K562 (cell line): ENCODE data around the gene CPZ. TPM values are rescaled to one million over a fixed set of nuclear protein-coding genes. Genes with fewer than 3 reads are reported as not detected.

Source experiments
- BHLHE40 ChIP-seq: IDR thresholded peaks from 2 replicates; pipeline ENCODE4 v1.6.1; 2011; ENCODE audit warnings: low read length, improper control_type of control experiment
- CCAR2 ChIP-seq: fragments of 200-400 bp; formaldehyde crosslinking; IDR thresholded peaks from 2 replicates; pipeline ENCODE4 v1.6.1; 2017; ENCODE audit warnings: mild to moderate bottlenecking, low read depth, low read length
- EHMT2 ChIP-seq: fragments of 450-650 bp; IDR thresholded peaks from 2 replicates; pipeline ENCODE4 v1.6.1; 2018; ENCODE audit warnings: antibody characterized with exemption
- GABPB2 ChIP-seq: fragments of 250-450 bp; sonication (Bioruptor Pico); conservative IDR thresholded peaks from 2 replicates; pipeline ENCODE4 v1.5.1; 2021; ENCODE audit warnings: mild to moderate bottlenecking
- RHOXF2B ChIP-seq: fragments of 250-450 bp; sonication (Bioruptor Pico); conservative IDR thresholded peaks from 2 replicates; pipeline ENCODE4 v1.5.1; 2021
- TAF7 ChIP-seq: fragments of 450-650 bp; IDR thresholded peaks from 2 replicates; pipeline ENCODE4 v1.6.1; 2016; ENCODE audit warnings: missing genetic modification characterization, missing compliant biosample characterization
- TCF7 ChIP-seq: sonication (generic); IDR thresholded peaks from 2 replicates; pipeline ENCODE4 v1.6.1; 2016; ENCODE audit warnings: antibody characterized with exemption, borderline replicate concordance
- ZBTB7A ChIP-seq: IDR thresholded peaks from 2 replicates; pipeline ENCODE4 v1.6.1; 2011; ENCODE audit warnings: low read depth, mild to moderate bottlenecking, low read length, moderate library complexity, borderline replicate concordance; ENCODE audit not compliant: control insufficient read depth
- ZNF184 ChIP-seq: sonication (generic); formaldehyde crosslinking; IDR thresholded peaks from 2 replicates; pipeline ENCODE4 v1.5.0; 2020; ENCODE audit warnings: missing genetic modification reagents
- ZNF239 ChIP-seq: fragments of 250-450 bp; sonication (Bioruptor Pico); IDR thresholded peaks from 2 replicates; pipeline ENCODE4 v1.4.0; 2020; ENCODE audit warnings: mild to moderate bottlenecking
- polyA plus RNA-seq, 8 experiments: library from polyadenylated mRNA; depleted of rRNA in 4 of 8; stranded (reverse) in 5 of 8; unstranded in 3 of 8; fragments of >200 nt; fragmentation: Nextera tagmentation in 2 of 8; fragmentation: Illumina TruSeq in 1 of 8; extraction: Ambion mirVana in 2 of 8; extraction: Trizol in 1 of 8; gene quantifications; 2 replicates each; pipeline versions ENCODE4 v1.2.1 to v1.2.3, GENCODE V29; 2011 to 2014; ENCODE audit warnings: inconsistent platforms in 1 of 8, missing spikeins in 1 of 8
- total RNA-seq, 7 experiments: library from RNA; depleted of rRNA in 6 of 7; stranded (reverse); fragments of >200 nt in 6 of 7; fragmentation: Illumina TruSeq in 2 of 7; extraction: Trizol in 2 of 7; gene quantifications; 2 replicates each; pipeline versions ENCODE4 v1.2.1 to v1.2.3, GENCODE V29; 2011 to 2021; ENCODE audit warnings: low replicate concordance in 1 of 7
- TF ChIP-seq, protein P1 (sequence below), 2 experiments: fragments of 450-650 bp in 1 of 2; sonication (generic) in 1 of 2; formaldehyde crosslinking; conservative IDR thresholded peaks; 2 replicates each; pipeline versions ENCODE4 v1.4.0 to v1.8.1; 2020 to 2022; ENCODE audit warnings: mild to moderate bottlenecking in 1 of 2, missing genetic modification reagents in 1 of 2
- TF ChIP-seq, protein P2 (sequence below), 2 experiments: fragments of 450-650 bp; formaldehyde crosslinking in 1 of 2; IDR thresholded peaks; 2 replicates each; pipeline versions ENCODE4 v1.4.0 to v1.6.1; 2014 to 2020; ENCODE audit warnings: mild to moderate bottlenecking in 2 of 2, borderline replicate concordance in 1 of 2, low read depth in 1 of 2
- TF ChIP-seq, protein P3 (sequence below): sonication (generic); formaldehyde crosslinking; IDR thresholded peaks from 2 replicates; pipeline ENCODE4 v1.8.0; 2022; ENCODE audit warnings: mild to moderate bottlenecking, missing genetic modification reagents
- TF ChIP-seq, protein P4 (sequence below): fragments of 450-650 bp; formaldehyde crosslinking; IDR thresholded peaks from 2 replicates; pipeline ENCODE4 v1.4.0; 2020; ENCODE audit warnings: mild to moderate bottlenecking, moderate library complexity

Gene CPZ
- total and polyA plus RNA-seq, 9 of the 15 experiments (the other 6 are each of a cell fraction or from before 2014, with no cell fraction given): 0.06 to 2.2 (median 1.2) TPM; not detected in 1

DNA sequence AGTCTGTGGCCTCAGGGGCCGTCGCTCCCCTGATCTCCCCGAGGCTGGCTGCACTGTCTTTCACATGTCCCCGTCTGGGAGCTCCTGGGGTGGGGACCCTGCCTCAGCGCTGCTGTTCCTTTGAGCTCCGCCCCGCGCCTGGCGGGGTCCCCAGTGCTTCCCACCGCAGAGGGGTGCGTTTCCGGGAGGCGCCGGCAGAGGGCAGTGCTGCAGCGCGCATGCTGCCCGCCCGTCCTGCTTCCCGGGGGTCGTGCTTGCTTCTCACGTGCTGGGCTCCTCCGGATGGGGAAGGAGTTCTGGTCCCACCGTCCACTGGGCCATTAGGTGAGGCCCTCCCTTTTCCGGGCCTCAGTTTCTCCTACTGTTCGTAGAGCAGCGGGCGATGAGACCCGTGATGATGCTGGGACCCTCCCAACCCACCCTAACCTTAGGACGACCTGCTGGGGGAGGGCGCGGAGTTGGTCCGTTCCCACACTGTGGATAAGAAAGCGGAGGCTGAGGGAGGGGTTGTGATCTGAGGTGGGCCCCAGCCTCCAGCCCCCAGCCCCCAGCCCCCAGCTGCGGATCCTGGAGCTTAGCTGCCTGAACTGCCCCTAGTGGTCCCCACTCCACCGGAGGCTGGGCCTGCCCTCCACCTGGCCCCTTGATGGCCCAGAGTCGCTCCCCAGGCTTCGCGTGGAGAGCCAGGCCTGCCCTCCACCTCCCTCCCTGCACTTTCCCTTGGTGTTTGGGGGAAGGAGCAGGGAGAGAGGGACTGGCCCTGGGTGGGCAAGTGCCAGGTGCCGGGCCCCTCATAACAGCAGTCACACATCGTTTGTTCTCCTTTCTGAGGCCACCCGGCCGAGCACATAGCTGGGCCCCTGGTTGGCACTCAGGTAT is 15.3 kb downstream of the CPZ start (continued):
- TF ChIP-seq, protein P1, sequence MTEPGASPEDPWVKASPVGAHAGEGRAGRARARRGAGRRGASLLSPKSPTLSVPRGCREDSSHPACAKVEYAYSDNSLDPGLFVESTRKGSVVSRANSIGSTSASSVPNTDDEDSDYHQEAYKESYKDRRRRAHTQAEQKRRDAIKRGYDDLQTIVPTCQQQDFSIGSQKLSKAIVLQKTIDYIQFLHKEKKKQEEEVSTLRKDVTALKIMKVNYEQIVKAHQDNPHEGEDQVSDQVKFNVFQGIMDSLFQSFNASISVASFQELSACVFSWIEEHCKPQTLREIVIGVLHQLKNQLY (CRISPR knock-in tag; conservative IDR thresholded peaks at IDR 0.05): no peak
- TF ChIP-seq RHOXF2B (CRISPR knock-in tag) (no peak), EHMT2 (no peak), ZNF239 (CRISPR knock-in tag) (no peak), GABPB2 (CRISPR knock-in tag) (no peak), ZNF184 (CRISPR knock-in tag) (no peak), BHLHE40 (peak; percentile 76), TAF7 (tag) (no peak), ZBTB7A (peak; percentile 79; the same call in 1 of the 2 replicates), CCAR2 (no peak), TCF7 (no peak)
- TF ChIP-seq, protein P2, sequence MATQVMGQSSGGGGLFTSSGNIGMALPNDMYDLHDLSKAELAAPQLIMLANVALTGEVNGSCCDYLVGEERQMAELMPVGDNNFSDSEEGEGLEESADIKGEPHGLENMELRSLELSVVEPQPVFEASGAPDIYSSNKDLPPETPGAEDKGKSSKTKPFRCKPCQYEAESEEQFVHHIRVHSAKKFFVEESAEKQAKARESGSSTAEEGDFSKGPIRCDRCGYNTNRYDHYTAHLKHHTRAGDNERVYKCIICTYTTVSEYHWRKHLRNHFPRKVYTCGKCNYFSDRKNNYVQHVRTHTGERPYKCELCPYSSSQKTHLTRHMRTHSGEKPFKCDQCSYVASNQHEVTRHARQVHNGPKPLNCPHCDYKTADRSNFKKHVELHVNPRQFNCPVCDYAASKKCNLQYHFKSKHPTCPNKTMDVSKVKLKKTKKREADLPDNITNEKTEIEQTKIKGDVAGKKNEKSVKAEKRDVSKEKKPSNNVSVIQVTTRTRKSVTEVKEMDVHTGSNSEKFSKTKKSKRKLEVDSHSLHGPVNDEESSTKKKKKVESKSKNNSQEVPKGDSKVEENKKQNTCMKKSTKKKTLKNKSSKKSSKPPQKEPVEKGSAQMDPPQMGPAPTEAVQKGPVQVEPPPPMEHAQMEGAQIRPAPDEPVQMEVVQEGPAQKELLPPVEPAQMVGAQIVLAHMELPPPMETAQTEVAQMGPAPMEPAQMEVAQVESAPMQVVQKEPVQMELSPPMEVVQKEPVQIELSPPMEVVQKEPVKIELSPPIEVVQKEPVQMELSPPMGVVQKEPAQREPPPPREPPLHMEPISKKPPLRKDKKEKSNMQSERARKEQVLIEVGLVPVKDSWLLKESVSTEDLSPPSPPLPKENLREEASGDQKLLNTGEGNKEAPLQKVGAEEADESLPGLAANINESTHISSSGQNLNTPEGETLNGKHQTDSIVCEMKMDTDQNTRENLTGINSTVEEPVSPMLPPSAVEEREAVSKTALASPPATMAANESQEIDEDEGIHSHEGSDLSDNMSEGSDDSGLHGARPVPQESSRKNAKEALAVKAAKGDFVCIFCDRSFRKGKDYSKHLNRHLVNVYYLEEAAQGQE (IDR thresholded peaks at IDR 0.05; ENCODE audit: borderline replicate concordance): peak; percentile 43; the same call in 1 of the 2 replicates
- TF ChIP-seq, protein P2 (CRISPR knock-in tag; IDR thresholded peaks at IDR 0.05; ENCODE audit: low read depth): no peak
- TF ChIP-seq, protein P3, sequence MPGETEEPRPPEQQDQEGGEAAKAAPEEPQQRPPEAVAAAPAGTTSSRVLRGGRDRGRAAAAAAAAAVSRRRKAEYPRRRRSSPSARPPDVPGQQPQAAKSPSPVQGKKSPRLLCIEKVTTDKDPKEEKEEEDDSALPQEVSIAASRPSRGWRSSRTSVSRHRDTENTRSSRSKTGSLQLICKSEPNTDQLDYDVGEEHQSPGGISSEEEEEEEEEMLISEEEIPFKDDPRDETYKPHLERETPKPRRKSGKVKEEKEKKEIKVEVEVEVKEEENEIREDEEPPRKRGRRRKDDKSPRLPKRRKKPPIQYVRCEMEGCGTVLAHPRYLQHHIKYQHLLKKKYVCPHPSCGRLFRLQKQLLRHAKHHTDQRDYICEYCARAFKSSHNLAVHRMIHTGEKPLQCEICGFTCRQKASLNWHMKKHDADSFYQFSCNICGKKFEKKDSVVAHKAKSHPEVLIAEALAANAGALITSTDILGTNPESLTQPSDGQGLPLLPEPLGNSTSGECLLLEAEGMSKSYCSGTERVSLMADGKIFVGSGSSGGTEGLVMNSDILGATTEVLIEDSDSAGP (CRISPR knock-in tag): no peak
- TF ChIP-seq, protein P4, sequence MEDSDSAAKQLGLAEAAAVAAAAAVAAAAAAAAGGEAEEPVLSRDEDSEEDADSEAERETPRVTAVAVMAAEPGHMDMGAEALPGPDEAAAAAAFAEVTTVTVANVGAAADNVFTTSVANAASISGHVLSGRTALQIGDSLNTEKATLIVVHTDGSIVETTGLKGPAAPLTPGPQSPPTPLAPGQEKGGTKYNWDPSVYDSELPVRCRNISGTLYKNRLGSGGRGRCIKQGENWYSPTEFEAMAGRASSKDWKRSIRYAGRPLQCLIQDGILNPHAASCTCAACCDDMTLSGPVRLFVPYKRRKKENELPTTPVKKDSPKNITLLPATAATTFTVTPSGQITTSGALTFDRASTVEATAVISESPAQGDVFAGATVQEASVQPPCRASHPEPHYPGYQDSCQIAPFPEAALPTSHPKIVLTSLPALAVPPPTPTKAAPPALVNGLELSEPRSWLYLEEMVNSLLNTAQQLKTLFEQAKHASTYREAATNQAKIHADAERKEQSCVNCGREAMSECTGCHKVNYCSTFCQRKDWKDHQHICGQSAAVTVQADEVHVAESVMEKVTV: 0 out of 2 replicates have a peak, but pooled peaks have one; percentile 22
